NOMO-1 (cell line): Measurements from ENCODE around the gene ST3GAL3.

Experiments used
- DNase-seq, 2 experiments: peaks; one replicate each; lab custom pipeline; 2025; ENCODE audit not compliant: unreplicated experiment in 2 of 2; lab: John Stamatoyannopoulos, UW

ST3GAL3 gene

GRCh38 chr1:43902058-43902831 lies 194.9 kb downstream of the ST3GAL3 start:
- no peak for DNase-seq

- DNase-seq = no peak
Observed at GRCh38 chr1:43904660-43905551, 197.6 kb downstream of the ST3GAL3 start.

GRCh38 chr1:43908226-43908625 lies 200.9 kb downstream of the ST3GAL3 start:
- no peak for DNase-seq

- DNase-seq = no peak
Observed at GRCh38 chr1:43908858-43909257, 201.5 kb downstream of the ST3GAL3 start.

- no peak for DNase-seq
Observed at GRCh38 chr1:43910343-43910742, 203.0 kb downstream of the ST3GAL3 start.

GRCh38 chr1:43912607-43913006 lies 205.3 kb downstream of the ST3GAL3 start:
- no peak for DNase-seq

- no peak for DNase-seq
Observed at GRCh38 chr1:43913051-43913501, 205.7 kb downstream of the ST3GAL3 start.

- no peak for DNase-seq
Observed at GRCh38 chr1:43913666-43914360, 206.5 kb downstream of the ST3GAL3 start.

GRCh38 chr1:43914576-43915525 lies 207.5 kb downstream of the ST3GAL3 start:
- no peak for DNase-seq

- DNase-seq = no peak
Observed at GRCh38 chr1:43919906-43920305, 212.6 kb downstream of the ST3GAL3 start.

GRCh38 chr1:43921022-43921421 lies 213.7 kb downstream of the ST3GAL3 start:
- DNase-seq = no peak

- no peak for DNase-seq
Observed at GRCh38 chr1:43924516-43924915, 217.2 kb downstream of the ST3GAL3 start.

- DNase-seq = no peak
Observed at GRCh38 chr1:43925846-43926245, 218.5 kb downstream of the ST3GAL3 start.

GRCh38 chr1:43930168-43930948 lies 223.0 kb downstream of the ST3GAL3 start:
- DNase-seq = no peak

- no peak for DNase-seq
Observed at GRCh38 chr1:43930949-43931275, 223.6 kb downstream of the ST3GAL3 start.

- no peak for DNase-seq
Observed at GRCh38 chr1:43931711-43932660, 224.7 kb downstream of the ST3GAL3 start.

GRCh38 chr1:43932786-43933385 lies 225.6 kb downstream of the ST3GAL3 start:
- no peak for DNase-seq
